OCI-LY3 (cell line): ENCODE data around the gene COL6A2.

Experiments
- H2AFZ ChIP-seq: fragments of 200-600, 300-600 bp; shearing (Covaris generic); 2 replicates; pipeline ENCODE4 v1.6.0; 2014; ENCODE audit warnings: antibody characterized with exemption, low read depth, low read length
- H3K27ac ChIP-seq: fragments of 200-600, 300-600 bp; sonication (generic); 2 replicates; pipeline ENCODE4 v1.5.1; 2014; ENCODE audit warnings: mild to moderate bottlenecking, low read length, moderate library complexity, mixed read lengths
- H3K27me3 ChIP-seq: fragments of 200-600, 300-600 bp; sonication (generic); 2 replicates; pipeline ENCODE4 v1.6.1; 2014; ENCODE audit warnings: low read depth, low read length, mixed read lengths
- H3K36me3 ChIP-seq: fragments of 200-600, 300-600 bp; sonication (generic); replicated peaks from 2 replicates; pipeline ENCODE3; 2014; ENCODE audit warnings: low read depth, low read length, mixed read lengths
- H3K4me1 ChIP-seq: fragments of 300-600, 200-600 bp; sonication (generic); 2 replicates; pipeline ENCODE4 v1.6.1; 2014; ENCODE audit warnings: low read length, mixed read lengths
- H3K4me2 ChIP-seq: fragments of 200-600, 300-600 bp; sonication (generic); 2 replicates; pipeline ENCODE4 v1.6.1; 2014; ENCODE audit warnings: low read length, mixed read lengths
- H3K4me3 ChIP-seq: fragments of 300-600, 200-600 bp; sonication (generic); 2 replicates; pipeline ENCODE4 v1.5.1; 2014; ENCODE audit warnings: antibody characterized with exemption, mild to moderate bottlenecking, low read length, moderate library complexity
- H3K79me2 ChIP-seq: fragments of 300-600, 200-600 bp; shearing (Covaris generic); 2 replicates; pipeline ENCODE4 v1.6.1; 2014; ENCODE audit warnings: mild to moderate bottlenecking, low read length, mixed read lengths
- H3K9ac ChIP-seq: fragments of 300-600, 200-600 bp; shearing (Covaris generic); 2 replicates; pipeline ENCODE4 v1.6.0; 2014; ENCODE audit warnings: mild to moderate bottlenecking, low read length, moderate library complexity
- H3K9me3 ChIP-seq: fragments of 200-600, 300-600 bp; shearing (Covaris generic); 2 replicates; pipeline ENCODE4 v1.6.1; 2014; ENCODE audit warnings: low read length, mixed read lengths; ENCODE audit not compliant: insufficient read depth
- H4K20me1 ChIP-seq: fragments of 200-600, 300-600 bp; sonication (generic); 2 replicates; pipeline ENCODE4 v1.6.1; 2016; ENCODE audit warnings: low read length, mixed read lengths; ENCODE audit not compliant: insufficient read depth
- CTCF ChIP-seq: fragments of 200-600, 300-600 bp; sonication (generic); IDR thresholded peaks from 2 replicates; pipeline ENCODE4 v1.5.1; 2014; ENCODE audit warnings: antibody characterized with exemption, low read length, low read depth
- EZH2phosphoT487 ChIP-seq: fragments of 200-600 bp; shearing (Covaris generic); IDR thresholded peaks from 2 replicates; pipeline ENCODE4 v1.6.1; 2018; ENCODE audit warnings: antibody characterized with exemption, mixed run types, low read depth

The COL6A2 gene

GRCh38 chr21:46154155-46154954, 56.4 kb downstream of the COL6A2 start:
- TF ChIP-seq CTCF (no peak), EZH2phosphoT487 (no peak)
- Histone ChIP-seq H4K20me1 (no peaks in the 10 kb centered on the region), H2AFZ (no peak overlapping the region), H3K27ac (no peak overlapping the region), H3K36me3 (no peaks in the 10 kb centered on the region), H3K4me1 (no peaks in the 10 kb centered on the region), H3K27me3 (no peaks in the 10 kb centered on the region), H3K9me3 (no peaks in the 10 kb centered on the region), H3K4me3 (no peak overlapping the region), H3K79me2 (no peaks in the 10 kb centered on the region), H3K4me2 (no peak overlapping the region), H3K9ac (no peak overlapping the region)

DNA sequence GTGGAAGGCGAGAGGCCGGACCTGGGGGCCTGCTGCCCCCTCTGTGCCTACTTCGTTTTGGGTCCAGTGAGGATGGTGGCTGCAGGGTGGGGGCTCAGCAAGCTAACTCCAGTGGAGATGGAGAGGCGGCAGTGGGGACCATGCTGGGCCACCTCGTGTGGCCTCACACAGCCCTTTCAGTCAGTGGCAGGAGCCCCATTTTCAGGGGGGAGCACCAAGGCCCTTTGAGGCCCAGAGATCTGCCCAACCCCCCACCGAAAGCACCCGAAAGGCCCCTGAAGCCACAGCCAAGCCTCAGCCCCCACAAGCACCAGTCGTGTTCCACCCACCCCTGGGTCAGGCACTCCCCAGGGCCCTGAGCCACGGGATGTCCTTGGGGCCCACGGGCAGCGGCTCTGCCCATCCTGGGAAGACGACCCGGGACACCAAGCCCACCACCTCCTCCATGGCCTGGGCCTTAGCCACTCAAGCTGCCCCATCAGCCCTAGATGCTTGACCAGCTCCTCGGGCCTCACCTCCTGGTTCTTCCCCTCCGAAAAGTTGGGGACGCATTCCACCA, 57.1 kb downstream of the COL6A2 start:
- H3K4me3 ChIP-seq = no peak overlapping the region
- H3K4me2 ChIP-seq = no peak overlapping the region
- no peaks in the 10 kb centered on the region for H3K9me3 ChIP-seq
- no peak overlapping the region for H3K9ac ChIP-seq
- no peaks in the 10 kb centered on the region for H3K4me1 ChIP-seq
- H4K20me1 ChIP-seq = no peaks in the 10 kb centered on the region
- TF ChIP-seq EZH2phosphoT487 (no peak), CTCF (no peak)
- no peak overlapping the region for H3K27ac ChIP-seq
- no peak overlapping the region for H2AFZ ChIP-seq
- no peaks in the 10 kb centered on the region for H3K36me3 ChIP-seq
- H3K27me3 ChIP-seq = no peaks in the 10 kb centered on the region
- H3K79me2 ChIP-seq = no peaks in the 10 kb centered on the region

DNA sequence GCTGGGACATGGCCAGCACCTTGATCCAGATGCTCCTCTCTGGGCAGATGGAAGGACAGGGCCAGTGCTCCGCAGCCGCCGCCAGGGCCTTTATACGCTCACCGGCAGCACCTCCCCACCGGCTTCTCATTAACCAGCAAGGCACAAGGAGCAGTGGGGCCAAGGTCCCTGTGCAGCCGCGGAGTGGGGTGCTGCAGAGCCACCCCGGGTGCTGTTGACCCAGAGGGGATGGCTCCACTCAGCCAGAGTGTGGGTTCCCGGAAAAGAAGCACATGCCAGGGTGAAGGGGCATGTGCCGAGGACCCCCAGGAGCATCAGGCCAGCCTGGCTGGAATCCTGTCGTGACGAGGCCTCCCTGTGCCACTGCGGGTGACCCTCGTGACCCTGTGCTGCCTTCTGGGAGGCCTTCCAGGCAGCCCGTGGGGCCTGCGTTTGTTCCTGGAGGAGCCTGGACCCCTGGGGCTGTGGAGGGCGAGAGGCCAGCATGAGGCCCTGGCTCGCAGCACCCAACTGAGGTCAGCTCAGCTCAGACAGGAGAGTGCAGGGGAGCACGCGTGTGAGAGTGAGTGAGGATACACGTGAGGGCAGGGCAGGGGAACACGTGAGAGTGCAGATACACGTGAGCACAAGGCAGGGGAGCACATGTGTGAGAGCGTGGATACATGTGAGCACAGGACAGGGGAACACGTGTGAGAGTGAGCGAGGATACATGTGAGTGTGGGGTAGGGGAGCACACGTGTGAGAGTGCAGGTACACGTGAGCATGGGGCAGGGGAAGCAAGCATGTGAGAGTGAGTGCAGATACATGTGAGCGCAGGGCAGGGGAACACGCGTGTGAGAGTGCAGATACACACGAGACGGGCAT, 57.8 kb downstream of the COL6A2 start, which contains the start of gene FTCD:
TSS of gene FTCD (minus strand) at position 66 of the 864 bp plus-strand sequence. CDS start at position 10, 56 bp downstream.
- Histone ChIP-seq H3K27ac (no peak within 1 kb of the TSS), H3K4me3 (no peak within 1 kb of the TSS), H3K4me2 (no peak within 1 kb of the TSS), H3K9me3 (no peaks in the 10 kb centered on the region), H2AFZ (no peak within 1 kb of the TSS), H3K79me2 (no peaks in the 10 kb centered on the region), H3K27me3 (no peaks in the 10 kb centered on the region), H3K9ac (no peak within 1 kb of the TSS), H3K36me3 (no peaks in the 10 kb centered on the region), H3K4me1 (no peaks in the 10 kb centered on the region), H4K20me1 (no peaks in the 10 kb centered on the region)
- TF ChIP-seq EZH2phosphoT487 = no peak
- no peak for TF ChIP-seq CTCF

DNA sequence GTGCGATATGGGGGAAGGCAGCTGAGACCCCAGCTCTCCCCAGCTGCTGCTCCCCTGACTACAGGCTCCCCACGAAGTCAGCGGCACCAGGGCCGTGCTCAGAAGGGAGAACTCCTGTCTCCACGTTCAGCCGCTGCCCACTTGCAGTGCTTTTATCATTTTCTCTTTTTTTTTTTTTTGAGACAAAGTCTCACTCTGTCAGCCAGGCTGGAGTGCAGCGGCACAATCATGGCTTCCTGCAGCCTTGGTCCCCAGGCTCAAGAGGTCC, 58.4 kb downstream of the COL6A2 start:
- no peak overlapping the region for H3K27ac ChIP-seq
- H3K4me2 ChIP-seq = no peak overlapping the region
- H3K36me3 ChIP-seq = no peaks in the 10 kb centered on the region
- no peaks in the 10 kb centered on the region for H3K79me2 ChIP-seq
- no peak overlapping the region for H2AFZ ChIP-seq
- no peak overlapping the region for H3K4me3 ChIP-seq
- no peaks in the 10 kb centered on the region for H4K20me1 ChIP-seq
- TF ChIP-seq CTCF (no peak), EZH2phosphoT487 (no peak)
- no peaks in the 10 kb centered on the region for H3K4me1 ChIP-seq
- no peaks in the 10 kb centered on the region for H3K9me3 ChIP-seq
- no peaks in the 10 kb centered on the region for H3K27me3 ChIP-seq
- no peak overlapping the region for H3K9ac ChIP-seq
